NCI-H2227 (cell line): ENCODE data around the gene MYO1G.

ENCODE experiments used
- DNase-seq: peaks from one replicate; lab custom pipeline; 2025; ENCODE audit not compliant: unreplicated experiment; lab: John Stamatoyannopoulos, UW

Gene MYO1G

GRCh38 chr7:44981035-44981706, 2.4 kb upstream of the MYO1G start:
- no peak for DNase-seq

GRCh38 chr7:44980393-44981034, 1.7 kb upstream of the MYO1G start:
- no peak for DNase-seq

GRCh38 chr7:44979481-44980392, 922 bp upstream of the MYO1G start:
- no peak for DNase-seq

DNA sequence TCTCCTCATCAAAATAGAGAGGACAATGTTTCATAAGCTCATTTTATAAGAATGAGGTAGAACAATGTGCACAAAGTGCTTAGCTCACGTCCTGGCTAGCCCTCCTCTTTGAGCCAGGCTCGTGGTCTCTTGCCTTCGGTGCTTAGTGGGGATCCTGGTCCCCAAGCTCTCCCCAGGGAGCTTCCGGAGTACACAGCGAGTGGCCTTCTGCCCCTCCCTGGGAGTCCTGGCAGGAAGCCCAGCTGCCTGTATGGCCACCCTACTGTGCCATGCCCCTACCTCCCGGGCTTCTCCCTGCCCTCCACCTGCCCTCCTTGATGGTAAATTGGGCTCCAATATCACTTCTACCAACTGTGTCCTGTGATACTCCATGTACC, 868 bp downstream of the MYO1G start:
- DNase-seq, result no peak

DNA sequence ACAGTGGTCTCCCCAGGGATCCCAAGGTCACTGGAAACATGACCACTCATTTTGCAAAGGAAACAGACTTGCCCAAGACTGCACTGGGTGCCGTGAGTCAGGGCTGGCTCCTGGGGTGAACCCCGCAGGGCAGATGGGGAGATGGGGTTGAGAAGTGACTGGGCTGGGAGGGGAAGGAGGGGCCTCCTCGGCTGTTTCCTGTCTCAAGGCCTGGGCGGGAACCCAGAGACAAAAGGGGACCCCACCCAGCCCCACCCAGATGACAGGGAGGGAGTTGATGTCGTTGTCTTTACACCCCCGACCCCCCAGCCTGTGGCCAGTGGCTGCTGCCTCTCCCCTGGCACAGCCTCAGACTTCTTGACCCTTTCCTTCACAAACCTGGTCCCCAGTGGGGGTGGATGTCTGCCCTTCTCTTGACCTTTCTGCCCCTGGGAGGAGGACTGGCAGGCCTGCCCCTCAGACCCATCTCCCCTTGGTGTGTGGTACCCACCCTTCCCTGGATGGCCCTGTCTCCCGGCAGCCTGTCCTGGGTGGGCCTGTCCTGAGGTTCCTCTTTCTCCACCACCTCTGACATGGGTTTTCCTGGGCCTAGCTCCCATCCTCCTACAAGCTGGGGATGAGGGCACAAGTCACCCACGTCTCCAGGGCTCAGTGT, 1.4 kb downstream of the MYO1G start:
- no peak for DNase-seq

DNA sequence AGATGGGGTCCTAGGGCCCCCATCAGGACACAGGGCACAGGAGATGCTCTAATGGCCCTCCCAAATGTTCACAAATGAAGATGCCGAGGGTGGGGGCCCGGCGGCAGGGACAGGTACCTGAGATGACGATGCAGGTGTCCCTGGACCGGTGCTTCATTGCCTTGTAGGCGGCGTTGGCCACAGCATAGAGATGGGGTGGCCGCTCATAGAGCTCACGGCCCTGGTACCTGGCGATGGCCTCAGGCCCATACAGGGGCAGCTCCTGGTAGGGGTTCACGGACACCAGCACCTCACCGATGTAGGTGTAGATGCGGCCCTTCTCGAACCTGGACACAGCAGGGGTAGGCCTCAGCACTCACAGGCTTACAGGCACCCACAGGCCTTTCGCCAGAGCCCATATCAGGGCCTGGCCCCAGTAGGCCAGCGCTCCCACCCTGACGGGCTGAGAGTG, 2.0 kb downstream of the MYO1G start:
- DNase-seq, result no peak

DNA sequence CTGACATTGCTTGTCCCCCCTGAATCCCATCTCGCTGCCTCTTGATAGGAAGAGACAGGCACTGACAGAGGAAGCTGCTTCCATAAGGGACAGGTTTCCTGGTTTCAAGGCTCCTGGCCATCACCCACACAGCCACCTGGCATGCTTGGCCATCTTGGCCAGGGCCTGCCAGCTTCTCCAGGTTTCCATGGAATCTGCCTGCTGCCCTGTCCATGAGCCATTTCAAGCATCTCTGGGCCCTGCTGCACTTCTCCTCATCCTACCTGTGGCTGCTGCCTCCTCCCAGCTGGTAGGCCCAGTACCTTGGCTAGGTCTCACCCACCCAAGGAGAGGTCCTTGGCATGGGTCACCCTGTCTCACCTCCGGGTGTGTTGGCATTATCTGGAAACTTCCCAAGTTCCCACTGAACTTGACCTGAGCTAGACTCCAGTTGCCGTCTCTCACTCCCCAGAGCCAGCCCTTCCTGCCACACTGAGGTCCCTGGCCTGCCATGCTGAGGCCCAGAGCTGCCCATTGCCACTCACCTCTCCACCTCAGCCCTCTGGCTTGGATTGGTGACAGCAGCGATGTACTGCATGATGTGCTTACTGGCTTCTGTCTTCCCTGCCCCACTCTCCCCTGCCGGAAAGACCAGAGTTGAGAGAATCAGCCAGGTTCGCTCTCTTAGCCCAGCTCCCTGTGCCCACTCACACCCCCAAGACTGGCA, 2.6 kb downstream of the MYO1G start:
- DNase-seq, result no peak

- no peak for DNase-seq
These were observed 3.3 kb downstream of the MYO1G start for GRCh38 chr7:44975331-44976039.

DNA sequence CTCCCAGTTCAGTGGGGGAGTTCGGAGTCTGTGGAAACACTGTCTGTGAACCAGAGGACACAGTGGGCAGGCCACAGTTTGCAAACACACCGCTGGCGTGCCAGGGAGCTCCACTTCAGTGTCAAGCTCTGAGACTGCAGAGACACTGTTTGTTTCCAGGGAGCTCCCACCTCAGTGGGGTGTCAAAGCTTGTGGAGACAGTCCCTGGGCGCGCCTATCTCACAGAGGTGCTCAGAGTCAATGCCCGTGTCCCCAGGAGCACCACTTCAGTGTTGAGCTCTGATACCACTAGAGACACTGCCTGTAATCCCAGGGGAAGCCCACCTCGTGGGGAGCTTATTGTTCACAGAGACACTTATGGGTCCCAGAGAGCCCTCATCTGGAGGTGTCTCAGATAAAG, 4.3 kb downstream of the MYO1G start:
- DNase-seq, result no peak

DNA sequence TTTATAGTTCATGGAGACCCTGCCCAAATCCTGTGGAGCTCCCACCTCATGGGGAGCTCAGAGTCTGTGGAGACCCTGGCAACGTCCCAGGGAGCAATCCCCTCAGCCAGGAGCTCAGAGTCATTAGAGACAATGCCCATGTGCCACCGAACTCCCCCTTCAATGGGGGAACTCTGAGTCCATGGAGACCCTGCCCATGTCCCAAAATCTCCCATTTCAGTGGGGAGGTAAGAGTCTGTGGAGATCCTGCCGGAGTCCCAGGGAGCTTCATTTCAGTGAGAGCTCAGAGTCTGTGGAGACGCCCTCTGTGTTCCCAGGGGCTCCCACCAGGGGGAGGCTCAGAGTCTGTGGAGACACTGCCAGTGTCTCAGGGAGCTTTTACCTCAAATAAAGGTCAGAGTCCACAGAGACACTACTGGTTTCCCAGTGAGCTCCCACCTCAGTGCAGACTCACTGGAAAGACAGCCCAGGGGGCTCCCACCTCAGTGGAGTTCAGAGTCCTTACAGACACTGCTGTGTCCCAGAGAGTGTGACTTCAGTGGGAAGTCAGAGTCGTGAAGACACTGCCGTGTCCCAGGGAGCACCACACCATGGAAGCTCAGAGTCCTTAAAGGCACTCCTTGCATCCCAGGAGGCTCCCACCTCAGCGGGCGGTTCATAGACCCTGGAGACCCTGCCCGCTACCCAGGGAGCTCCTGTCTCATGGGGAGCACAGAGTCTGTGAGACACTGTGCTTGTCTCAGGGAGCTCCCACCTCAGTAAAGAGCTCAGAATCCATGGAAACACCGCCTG, 5.0 kb downstream of the MYO1G start:
- DNase-seq, result no peak

GRCh38 chr7:44972562-44972961, 6.3 kb downstream of the MYO1G start:
- DNase-seq, result no peak

GRCh38 chr7:44971902-44972441, 6.8 kb downstream of the MYO1G start:
- DNase-seq, result no peak

DNA sequence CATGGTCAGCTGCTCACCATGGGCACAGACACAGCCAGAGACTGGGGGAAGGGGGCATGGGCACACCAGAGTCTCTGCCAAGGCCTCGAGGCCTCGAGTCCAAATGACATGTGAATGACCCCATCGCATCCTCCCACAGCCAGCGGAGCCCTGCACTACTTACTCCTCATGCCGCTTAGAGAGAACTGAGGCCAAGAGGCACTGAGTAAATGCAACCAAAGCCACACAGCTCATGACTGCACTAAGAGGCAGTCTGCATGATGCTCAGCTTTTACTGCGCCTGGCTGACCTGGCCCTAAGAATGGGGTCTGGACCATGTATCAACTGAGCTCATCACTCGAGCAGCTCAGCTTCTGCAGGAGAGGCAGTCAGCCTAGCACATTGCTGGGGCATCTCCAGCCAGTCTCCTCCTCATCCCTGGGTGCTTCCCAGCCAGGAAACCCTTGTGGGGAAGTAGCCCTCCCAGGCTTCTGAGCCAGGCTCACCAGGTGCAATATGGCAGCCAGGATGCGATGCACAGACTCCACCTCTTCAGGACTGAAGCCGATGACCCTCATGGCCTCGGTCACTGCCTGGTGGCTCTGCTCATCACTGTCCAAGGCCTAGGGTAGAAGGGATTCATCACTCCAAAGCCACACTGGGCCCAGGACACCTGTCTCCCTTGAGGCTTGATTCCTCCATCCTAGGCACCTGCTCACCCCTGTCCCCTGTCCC, 7.5 kb downstream of the MYO1G start:
- no peak for DNase-seq

- no peak for DNase-seq
These were observed 8.2 kb downstream of the MYO1G start for GRCh38 chr7:44970523-44971051.

GRCh38 chr7:44969701-44970522, 8.9 kb downstream of the MYO1G start:
- no peak for DNase-seq

DNA sequence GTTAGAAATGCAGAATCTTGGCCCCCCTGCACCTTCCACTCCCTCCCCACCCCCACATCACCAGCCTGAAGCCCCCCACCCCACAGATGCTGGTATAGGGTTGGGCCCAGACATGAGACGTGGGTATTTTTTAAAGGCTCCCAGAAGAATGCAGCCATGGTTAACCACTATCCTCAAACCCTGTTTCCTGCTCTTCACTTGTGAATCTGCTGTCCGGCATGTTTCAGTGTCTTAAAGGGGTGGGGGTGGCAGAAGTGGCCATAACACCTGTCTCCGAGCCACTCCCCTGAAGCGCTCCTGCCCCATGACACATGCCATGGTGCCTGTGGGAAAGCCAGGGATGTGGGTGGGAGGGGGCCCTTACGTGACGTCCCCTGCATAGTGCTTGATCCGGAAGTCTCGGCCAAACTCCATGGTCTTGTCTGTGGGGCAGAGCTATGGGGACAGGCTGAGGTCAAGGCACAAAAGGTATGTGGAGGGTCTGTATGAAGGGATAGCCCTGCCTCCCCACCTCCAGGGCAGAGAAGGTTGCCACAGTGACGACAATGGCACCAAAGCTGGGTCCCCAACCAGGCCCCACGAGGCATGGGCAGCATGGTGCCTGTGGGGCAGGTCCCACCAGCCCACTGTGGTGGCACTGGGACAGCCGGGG, 9.6 kb downstream of the MYO1G start:
- no peak for DNase-seq
